ENCODE measurements around the gene GRIK4.

GRIK4 gene

GRCh38 chr11:120482149-120482548 lies 29.4 kb upstream of the GRIK4 start:
- DNase-seq (ENCODE audit: low read depth): peak; percentile 29
- H3K4me3 ChIP-seq (ENCODE audit: low read length): no peak overlapping the region
- TF ChIP-seq CTCF (IDR thresholded peaks at IDR 0.05; ENCODE audit: insufficient read depth, low read depth, low read length, missing control alignments): no peak

- TF ChIP-seq CTCF (IDR thresholded peaks at IDR 0.05; ENCODE audit: insufficient read depth, low read depth, low read length, missing control alignments): no peak
- DNase-seq (ENCODE audit: low read depth): peak; percentile 12
- no peak overlapping the region for H3K4me3 ChIP-seq (ENCODE audit: low read length)
Measured at GRCh38 chr11:120484722-120485121, 26.8 kb upstream of the GRIK4 start.

- TF ChIP-seq CTCF (IDR thresholded peaks at IDR 0.05; ENCODE audit: insufficient read depth, low read depth, low read length, missing control alignments): no peak
- no peak overlapping the region for H3K4me3 ChIP-seq (ENCODE audit: low read length)
- DNase-seq (ENCODE audit: low read depth): no peak
Measured at GRCh38 chr11:120486138-120486537, 25.4 kb upstream of the GRIK4 start.

GRCh38 chr11:120489799-120490198 lies 21.7 kb upstream of the GRIK4 start:
- DNase-seq (ENCODE audit: low read depth): no peak
- no peak for TF ChIP-seq CTCF (IDR thresholded peaks at IDR 0.05; ENCODE audit: insufficient read depth, low read depth, low read length, missing control alignments)
- no peak overlapping the region for H3K4me3 ChIP-seq (ENCODE audit: low read length)

GRCh38 chr11:120492486-120492885 lies 19.1 kb upstream of the GRIK4 start:
- TF ChIP-seq CTCF (IDR thresholded peaks at IDR 0.05; ENCODE audit: insufficient read depth, low read depth, low read length, missing control alignments): no peak
- DNase-seq (ENCODE audit: low read depth): no peak
- H3K4me3 ChIP-seq (ENCODE audit: low read length): no peak overlapping the region

- no peak overlapping the region for H3K4me3 ChIP-seq (ENCODE audit: low read length)
- TF ChIP-seq CTCF (IDR thresholded peaks at IDR 0.05; ENCODE audit: insufficient read depth, low read depth, low read length, missing control alignments): no peak
- no peak for DNase-seq (ENCODE audit: low read depth)
Measured at GRCh38 chr11:120494595-120494994, 17.0 kb upstream of the GRIK4 start.

GRCh38 chr11:120499088-120499487 lies 12.5 kb upstream of the GRIK4 start:
- DNase-seq (ENCODE audit: low read depth): no peak
- no peak for TF ChIP-seq CTCF (IDR thresholded peaks at IDR 0.05; ENCODE audit: insufficient read depth, low read depth, low read length, missing control alignments)
- H3K4me3 ChIP-seq (ENCODE audit: low read length): no peak overlapping the region
